Amygdala (tissue), 56 donors: ENCODE measurements around the gene NBL1.

Experiments used
- DNase-seq, 56 donors: peaks; one replicate each; lab custom pipeline; 2025; lab: John Stamatoyannopoulos, UW

NBL1 gene, protein sequence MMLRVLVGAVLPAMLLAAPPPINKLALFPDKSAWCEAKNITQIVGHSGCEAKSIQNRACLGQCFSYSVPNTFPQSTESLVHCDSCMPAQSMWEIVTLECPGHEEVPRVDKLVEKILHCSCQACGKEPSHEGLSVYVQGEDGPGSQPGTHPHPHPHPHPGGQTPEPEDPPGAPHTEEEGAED

DNA sequence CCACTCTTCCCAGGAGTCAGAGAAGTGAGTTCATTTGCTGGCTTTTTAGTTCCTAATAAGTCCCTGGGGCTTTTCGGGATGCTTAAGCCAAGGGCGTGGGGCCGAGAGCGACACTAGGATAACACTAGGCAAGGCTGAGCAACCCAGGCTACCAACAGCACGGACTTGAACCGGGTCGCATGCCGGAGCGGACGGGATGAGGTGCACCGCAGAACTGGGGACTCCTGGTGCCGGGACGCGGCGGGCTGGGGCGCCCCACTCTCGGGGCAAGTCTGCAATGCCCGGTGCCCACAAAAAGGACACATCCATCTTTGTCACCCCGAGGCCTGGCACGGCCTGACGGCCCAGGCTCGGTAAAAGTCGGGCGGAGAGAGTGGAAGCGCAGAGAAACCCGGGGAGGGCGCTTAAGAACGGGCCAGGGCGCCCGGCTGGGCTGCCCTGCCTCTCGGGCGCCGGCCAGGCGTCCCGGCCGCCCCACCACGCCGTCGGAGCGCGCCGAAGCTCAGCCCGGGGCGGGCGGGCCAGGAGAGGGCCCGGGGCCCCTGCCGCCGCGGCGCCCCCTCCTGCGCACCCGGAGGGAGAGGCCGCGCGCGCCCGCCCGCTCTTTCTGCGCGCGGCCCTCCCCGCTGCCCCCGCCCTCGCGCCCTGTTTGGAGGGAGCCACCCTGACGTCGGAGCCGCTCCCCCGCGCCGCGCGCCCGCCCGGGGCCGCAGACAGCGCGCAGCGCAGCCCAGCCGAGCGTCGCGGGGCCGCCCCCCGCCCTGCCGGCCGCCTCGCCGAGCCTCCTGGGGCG is at the start of gene NBL1:
NBL1 (plus strand) TSS at position 710 of the 793 bp plus-strand sequence. CDS start 10,720 bp downstream, outside the sequence.
- DNase-seq: peak in 20 of 56 donors; percentile 15 to 60 (median 28)

DNA sequence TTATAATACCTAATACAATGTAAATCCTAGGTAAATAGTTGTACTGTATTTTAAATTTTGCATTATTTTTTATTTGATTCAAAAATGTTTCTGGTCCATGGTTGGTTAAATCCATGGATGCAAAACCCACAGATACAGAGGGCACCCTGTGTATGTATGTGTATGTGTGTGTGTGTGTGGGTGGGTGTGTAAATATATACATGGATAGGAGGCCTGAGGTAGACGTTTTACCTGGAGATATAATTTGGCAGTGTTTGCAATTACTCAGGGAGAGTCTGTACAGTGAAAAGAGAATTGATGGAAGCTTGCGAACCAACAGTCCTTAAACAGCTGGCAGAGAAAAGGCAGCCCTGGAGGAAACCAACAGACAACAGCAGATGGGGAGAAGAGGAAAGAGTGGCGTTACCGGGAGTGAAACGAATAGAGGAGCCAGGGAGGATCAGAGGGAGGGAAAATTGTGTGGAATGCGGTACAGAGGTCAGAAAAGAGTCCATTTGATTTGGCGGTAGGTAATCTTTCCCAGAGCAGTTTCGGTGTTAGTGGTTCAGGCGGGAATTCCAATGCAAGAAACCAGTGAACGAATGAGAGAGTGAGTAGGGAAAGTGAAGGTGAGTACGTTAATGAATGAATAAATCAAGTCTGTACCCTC is 47.9 kb upstream of the NBL1 start:
- peak in 6 of 56 donors; percentile 18 to 68 (median 42) for DNase-seq

DNA sequence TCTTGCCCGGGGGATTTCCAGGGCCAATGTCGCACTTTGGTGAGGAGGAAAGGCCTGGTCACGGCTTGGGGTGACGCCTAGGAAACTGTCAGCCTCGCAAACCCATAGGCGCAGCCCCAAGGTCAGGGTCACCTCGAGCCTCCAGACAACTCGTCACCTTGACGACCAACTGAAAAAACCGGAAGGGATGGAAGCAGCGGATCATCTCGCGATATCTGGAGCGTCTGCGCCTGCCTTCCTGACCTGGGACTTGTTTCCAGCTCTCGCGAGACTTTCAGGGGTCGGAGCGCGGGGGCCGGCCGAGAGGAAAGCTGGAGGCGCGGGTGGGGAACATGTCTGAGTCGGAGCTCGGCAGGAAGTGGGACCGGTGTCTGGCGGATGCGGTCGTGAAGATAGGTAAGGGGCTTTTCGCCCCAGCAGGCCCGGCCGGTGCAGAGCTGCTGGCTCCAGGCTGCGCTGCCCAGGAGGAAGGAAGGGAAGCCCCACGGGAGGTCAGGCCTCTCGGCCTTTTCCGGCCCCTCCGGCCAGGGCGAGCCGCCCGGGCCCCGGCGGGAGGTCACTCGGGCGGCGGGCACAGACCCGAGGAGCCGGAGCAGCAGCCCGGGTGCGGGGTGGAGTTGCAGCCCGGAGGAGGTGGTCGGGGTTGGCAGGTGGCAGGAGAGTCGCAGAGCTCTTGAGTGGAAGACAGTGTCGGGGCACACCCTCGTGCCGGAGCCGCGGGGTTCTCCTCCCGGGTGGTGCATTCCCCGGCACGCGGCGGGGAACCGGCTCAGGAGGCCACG is 47.2 kb upstream of the NBL1 start:
- DNase-seq: peak; percentile 30 to 96 (median 91)

DNA sequence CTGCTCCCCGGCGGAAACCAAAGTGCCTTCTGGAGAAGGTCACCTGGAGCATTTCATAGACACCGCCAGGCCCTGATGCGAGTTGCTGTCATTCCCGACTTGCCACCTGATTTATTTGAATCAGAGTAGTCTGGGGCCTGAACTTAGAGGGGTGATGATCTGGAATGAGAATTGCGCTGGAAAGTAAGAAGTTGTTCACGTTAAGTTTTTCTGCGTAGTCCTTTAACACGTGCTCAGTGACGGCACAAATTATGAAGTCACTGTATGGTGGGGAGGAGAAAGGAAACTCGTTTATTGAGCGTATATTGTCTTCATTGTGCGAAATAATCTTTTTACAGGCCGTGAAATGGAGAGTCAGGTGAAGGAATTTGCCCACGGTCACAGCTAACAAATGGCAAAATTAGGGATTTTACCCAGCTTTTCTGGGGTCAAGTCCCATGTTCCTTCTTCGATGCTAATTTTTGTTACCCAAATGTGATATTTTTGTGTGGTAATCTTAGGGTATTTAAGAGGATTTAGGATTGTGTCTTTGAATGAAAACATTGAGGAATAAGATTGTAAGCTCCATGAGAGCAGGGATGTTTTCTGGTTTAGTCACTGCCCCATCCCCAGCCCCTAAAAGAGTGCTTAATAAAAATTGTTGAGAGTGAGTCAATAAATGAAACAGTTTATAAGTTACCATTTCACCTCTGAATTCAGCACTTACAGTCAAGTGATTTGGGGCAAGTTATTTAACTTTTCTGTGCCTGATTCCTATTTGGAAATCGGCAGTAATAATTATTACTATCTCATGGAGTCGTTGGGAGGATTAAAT is 46.4 kb upstream of the NBL1 start:
- peak in 3 of 56 donors; percentile 20 to 32 (median 23) for DNase-seq

DNA sequence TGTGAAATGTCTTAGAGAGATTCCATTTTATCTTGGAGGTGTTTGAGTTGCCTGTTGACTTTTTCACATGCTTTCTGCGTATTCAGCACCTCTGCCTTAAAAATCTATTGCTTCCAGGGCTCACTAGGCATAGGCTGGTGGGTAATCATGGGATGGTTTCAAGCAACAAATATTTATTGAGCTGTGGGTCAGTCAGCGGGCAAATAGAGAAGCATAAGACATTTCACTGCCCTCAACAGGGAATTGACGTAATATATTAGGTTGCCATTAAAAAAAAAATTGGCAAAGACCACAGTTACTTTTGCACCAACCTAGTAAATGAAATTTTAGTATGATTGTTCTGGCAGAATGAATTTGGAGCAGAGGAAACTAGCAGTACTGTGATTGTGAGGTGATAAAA is 44.3 kb upstream of the NBL1 start:
- DNase-seq: no peak

DNA sequence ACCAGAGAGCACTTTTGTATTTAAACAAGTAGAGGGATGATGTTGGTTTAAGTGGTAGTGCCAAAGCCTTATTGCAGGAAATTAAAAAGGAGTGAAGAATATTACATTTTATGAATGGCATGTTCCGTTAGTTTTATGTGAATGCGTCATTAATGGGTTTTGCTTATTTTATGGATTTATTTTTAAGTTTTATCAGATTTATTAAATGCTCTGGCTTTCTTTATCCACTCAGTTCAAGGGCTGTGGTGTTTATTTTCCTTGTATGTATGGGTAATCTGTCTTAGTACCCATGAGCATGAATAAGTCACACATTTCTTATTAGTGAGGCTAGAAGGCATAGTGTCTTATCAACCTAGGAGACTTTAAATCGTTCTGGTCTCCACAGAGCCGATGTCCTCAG is 41.6 kb upstream of the NBL1 start:
- no peak for DNase-seq

DNA sequence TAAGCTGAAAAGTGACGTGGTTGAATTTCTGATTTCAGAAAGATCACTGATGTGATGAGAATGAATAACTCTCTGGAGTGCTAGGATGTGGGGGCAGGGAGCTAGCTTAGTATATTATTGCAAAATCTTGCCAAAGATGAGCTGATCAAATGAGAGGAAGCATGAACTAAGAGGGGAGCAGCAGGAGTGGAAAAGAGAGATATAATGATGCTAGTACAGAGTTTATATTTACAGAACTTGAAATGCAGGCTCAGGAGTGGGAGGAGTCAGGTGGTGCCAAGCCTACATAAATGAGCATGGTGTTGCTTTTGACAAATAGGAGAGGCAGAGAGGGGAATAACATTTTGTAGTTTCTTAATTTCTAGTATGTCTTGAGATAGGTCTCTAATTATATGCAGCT is 38.1 kb upstream of the NBL1 start:
- DNase-seq: peak in 2 of 56 donors; percentile 1 to 2

DNA sequence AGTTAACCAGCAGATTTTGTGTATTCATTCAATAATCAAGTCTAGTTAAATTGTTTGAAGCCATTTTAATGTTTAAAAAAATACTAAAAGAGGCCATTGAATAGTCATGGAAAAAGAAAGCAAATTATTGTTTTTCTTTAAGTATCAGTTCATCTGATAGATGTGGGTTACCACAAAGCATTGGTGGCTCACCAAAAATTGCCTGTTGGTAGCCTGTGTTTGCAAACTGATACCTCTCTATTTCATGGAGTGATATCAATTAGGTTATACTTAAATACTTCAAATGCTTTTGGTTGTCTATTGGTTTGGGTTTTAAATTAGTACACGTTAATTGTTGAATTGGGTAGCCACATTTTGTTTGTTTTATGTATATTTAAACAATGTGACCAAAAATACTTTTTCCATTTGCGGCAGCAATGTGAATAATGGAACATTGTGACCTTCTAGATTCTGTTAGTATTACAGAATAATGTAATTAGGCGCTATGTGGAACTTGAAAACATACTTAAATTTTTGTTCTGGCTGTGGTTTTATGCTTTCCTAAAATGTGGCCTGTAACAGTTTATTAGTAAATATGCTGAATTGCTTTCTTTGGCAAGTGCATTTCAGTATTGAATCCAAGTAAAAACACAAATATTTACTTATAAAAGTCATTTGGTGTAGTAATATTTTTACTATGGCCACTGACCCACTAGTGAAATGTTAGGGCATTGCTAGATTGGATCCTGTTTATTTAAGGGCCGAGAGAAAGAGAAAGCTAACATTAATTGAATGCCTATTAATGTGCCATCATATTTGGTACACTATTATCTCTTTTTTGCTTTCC is 37.1 kb upstream of the NBL1 start:
- no peak for DNase-seq

DNA sequence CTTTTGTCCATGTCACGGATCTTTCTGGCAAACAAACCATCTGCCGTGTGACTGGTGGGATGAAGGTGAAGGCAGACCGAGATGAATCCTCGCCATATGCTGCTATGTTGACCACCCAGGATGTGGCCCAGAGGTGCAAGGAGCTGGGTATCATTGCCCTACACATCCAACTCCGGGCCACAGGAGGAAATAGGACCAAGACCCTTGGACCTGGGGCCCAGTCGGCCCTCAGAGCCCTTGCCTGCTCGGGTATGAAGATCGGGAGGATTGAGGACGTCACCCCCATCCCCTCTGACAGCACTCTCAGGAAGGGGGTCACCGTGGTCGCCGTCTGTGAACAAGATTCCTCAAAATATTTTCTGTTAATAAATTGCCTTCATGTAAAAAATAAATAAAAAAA is 35.9 kb upstream of the NBL1 start:
- no peak for DNase-seq

DNA sequence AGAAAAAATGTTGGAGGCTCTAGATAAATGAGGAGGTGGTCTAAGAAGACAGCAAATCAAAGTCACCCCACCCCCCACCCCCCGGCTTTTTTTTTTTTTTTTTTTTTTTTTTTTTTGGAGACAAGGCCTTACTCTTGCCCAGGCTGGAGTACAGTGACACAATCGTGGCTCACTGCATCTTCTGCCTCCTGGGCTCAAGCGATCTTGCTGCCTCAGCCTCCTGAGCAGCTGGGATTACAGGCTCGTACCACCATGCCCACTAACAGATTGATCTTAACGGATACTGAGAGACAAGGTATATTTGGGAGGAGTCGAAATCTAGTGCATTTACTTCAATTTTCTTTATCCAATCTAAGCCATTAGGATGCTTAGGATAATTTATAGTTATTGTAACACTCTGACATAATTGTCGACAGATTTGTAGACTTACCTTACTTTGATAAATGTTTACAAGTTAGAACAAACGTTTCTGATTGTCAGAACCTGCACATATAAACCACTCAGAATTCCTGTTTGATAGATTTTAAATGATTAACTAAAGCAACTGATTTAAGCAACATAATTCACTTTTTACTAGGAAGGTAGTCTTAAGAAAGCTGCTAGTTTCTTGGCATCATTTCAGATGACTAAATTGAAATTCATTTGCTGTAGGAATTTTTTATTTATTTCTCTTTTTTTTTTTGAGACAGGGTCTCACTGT is 33.7 kb upstream of the NBL1 start:
- DNase-seq: no peak

DNA sequence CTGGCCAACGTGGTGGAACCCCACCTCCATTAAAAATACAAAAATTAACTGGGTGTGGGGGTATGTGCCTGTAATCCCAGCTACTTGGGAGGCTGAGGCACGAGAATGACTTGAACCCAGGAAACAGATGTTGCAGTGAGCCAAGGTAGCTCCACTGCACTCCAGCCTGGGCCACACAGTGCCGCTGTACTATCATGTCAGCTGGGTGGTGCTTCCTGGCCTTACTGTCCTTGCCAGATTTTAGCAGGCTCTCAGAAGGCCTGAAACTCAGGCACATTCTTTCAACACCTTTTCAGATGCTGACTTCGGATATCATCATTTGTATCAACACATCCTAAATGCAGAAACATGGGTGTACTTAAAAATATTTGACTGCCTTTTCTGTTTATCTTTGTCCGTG is 31.6 kb upstream of the NBL1 start:
- no peak for DNase-seq

DNA sequence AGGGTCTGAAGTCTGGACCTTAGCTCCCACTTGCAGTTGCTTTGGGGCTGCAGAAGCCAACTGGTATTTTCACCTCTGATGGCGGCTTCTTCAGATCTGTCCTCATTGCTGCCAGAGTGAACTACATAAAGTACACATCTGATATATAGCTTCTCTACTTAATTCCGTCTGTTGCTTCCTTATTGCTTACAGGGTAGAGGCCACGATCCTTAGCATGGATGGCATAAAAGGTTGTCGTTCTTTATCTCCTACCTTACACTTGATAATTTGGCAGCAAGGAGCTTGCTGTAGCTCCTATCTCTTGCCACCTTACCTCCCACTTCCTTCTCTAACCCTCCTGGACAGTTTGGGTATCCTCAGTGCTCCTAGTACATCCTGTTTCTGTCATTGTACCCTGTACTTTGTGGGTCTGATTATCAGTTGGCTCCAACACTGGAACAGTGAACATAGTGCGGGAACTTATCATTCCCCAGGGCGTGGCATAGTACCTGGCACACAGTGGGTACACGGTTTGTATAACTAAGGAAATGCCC is 30.9 kb upstream of the NBL1 start:
- DNase-seq: no peak

DNA sequence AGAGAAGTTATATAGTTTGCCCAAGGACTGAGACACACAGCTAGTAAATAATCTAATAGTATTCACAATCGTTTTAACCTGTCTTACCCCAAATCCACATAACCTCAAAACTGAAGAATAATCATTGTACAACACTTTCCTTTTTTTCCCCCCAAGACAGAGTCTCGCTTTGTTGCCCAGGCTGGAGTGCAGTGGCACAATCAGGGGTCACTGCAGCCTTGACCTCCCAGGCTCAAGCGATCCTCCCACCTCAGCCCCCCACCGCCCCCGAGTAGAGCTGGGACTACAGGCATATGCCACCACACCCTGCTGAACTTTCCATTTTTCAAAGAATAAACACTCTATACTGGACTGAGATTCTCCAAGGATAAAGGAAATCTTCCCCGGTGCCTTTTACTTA is 28.7 kb upstream of the NBL1 start:
- DNase-seq: no peak

DNA sequence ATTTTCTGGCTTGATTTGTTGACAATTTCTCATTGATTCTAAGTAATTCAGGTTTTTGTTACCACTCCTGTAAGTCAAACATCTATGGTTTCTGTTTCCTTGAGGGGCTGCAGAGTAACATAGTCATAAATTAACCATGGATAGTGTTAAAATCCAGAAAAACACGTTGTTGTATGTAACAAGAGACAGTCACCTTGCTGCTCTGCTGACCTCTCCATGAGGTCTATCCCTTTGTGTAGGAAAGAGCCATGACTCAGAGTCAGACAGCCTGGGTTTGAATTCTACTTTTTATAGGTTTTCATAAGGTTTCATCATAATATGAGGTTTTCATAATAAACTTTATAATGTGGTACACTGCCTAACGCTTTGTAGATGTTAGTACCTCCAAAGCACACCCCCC is 27.6 kb upstream of the NBL1 start:
- DNase-seq: no peak

DNA sequence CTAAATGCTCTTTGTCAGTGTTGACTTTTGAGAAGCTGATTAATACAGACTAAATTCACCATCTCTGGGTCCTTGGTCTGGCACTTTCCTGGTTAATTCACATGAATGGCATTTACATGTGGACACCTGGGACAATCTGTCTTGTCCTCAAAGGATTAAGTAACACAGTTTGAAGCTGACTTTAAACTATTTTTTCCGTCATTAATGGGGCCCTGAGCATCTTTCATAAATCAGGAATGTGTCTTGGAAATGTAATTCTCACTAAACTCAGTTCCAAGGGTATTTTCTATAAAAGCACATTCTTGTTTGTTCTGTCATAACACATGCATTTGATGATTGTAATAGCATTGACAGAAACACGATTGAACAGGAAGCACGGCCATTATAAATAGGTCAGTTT is 26.7 kb upstream of the NBL1 start:
- no peak for DNase-seq

DNA sequence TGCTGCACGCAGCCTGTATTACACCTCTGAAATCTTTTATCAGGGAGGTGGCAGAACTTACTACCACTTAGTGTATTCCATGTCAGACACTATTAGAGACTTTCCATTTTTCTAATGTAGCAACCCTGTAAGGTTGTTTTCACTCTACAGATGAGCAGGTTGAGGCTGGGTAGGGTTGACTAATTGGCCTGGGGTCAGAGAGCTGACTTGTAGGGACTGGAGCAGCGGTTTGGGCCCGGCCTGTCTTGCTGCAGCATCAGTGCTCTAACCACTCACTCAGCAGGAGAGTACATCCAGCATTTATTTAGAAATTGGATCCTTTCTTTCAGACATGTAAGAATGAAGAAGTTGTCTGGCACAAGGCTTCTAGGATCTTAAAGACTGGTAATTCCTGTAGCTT is 25.7 kb upstream of the NBL1 start:
- DNase-seq: no peak

DNA sequence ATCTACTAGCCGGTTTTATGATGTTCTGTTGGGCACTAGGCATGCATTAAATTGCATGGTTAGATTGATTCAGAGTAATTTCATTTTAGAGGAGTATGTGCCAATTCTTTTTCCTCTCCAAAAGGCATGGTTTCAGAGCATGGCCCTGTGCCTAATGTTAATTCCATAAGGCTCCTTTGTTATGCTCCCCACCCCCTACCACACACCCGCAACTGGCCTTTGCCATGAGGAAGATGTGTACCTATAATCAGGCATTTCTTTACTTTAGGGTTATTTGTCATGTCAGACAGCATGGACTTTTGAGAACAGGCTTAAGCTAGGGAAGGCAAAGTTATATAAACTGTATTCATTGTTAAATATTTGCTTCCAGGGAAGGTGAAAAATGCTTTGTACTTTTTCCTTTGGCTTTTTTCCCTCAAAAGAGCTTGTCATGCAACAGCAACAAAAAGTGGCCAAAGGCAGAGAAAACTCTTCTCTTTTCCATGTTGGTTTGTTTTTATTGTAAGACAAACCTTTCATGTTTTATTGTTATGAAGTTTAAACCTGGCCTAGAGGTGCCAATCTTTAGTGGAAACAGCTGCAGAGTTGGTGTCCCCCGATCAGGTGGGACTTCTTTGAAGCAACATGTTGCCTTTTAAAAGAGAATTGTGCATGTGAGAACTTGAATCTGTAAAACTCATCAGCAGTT is 24.3 kb upstream of the NBL1 start:
- DNase-seq: no peak

DNA sequence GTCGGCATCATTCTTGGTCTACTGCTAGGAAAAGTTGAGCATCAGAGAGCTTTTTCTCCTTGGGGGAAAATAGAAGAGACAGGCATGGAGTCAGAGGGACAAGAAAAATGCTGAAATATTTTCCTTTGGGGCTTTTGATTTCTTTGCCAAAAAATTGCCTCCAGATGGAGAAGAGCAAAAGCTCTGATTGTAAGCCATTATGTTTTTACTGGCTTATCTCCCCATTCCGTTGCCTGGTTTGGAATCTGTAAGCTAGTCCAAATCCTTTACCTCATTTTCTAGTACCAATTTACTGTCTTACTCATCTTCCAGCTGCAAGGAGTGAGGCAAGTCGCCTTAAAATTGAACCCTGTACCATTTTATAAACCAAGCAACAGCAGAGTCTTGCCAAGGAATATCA is 23.3 kb upstream of the NBL1 start:
- no peak for DNase-seq
